GM23338 (cell line): ENCODE results near the gene TERT. TPM values are rescaled to one million over a fixed set of nuclear protein-coding genes. Genes with fewer than 3 reads are reported as not detected.

Experiments
- ATAC-seq: fragments of 200-7000 bp; cut with Tn5 transposase; 3 replicates; pipeline ENCODE4 v1.9.1; 2020
- DNase-seq: peaks from one replicate; pipeline ENCODE4 v3.0.0-alpha.2; 2015; ENCODE audit warnings: low spot score
- H2AFZ ChIP-seq: fragments of 200-600 bp; sonication (generic); 2 replicates; pipeline ENCODE4 v1.8.0; 2016; ENCODE audit warnings: antibody characterized with exemption, mild to moderate bottlenecking, moderate library complexity
- H3F3A ChIP-seq: fragments of 200-600 bp; sonication (generic); replicated peaks from 2 replicates; pipeline ENCODE4 v1.8.0; 2017; ENCODE audit warnings: antibody characterized with exemption, mixed run types, low read depth
- H3K27ac ChIP-seq: fragments of 200-600 bp; sonication (generic); 2 replicates; pipeline ENCODE4 v1.6.1; 2016; ENCODE audit warnings: low read depth
- H3K27me3 ChIP-seq: fragments of 200-600 bp; sonication (generic); 2 replicates; pipeline ENCODE4 v1.8.0; 2016; ENCODE audit warnings: mild to moderate bottlenecking, mixed run types, moderate library complexity; ENCODE audit not compliant: insufficient read depth
- H3K36me3 ChIP-seq: fragments of 200-600 bp; sonication (generic); 2 replicates; pipeline ENCODE4 v1.8.0; 2016; ENCODE audit warnings: mild to moderate bottlenecking; ENCODE audit not compliant: insufficient read depth
- H3K4me1 ChIP-seq: fragments of 200-600 bp; sonication (generic); 2 replicates; pipeline ENCODE4 v1.8.0; 2016; ENCODE audit warnings: mild to moderate bottlenecking, moderate library complexity; ENCODE audit not compliant: insufficient read depth
- H3K4me2 ChIP-seq: fragments of 200-600 bp; sonication (generic); 2 replicates; pipeline ENCODE4 v1.7.1; 2017; ENCODE audit warnings: mixed run types
- H3K4me3 ChIP-seq: fragments of 200-600 bp; sonication (generic); 2 replicates; pipeline ENCODE4 v1.6.1; 2016; ENCODE audit warnings: mixed run types
- H3K79me2 ChIP-seq: fragments of 200-600 bp; sonication (generic); replicated peaks from 2 replicates; pipeline ENCODE4 v1.8.0; 2017; ENCODE audit warnings: mild to moderate bottlenecking; ENCODE audit not compliant: insufficient read depth
- H3K9me2 ChIP-seq: fragments of 200-600 bp; sonication (generic); 2 replicates; pipeline ENCODE4 v1.8.0; 2017; ENCODE audit not compliant: insufficient read depth
- H4K20me1 ChIP-seq: fragments of 200-600 bp; sonication (generic); replicated peaks from 2 replicates; pipeline ENCODE4 v1.8.0; 2017; ENCODE audit warnings: mild to moderate bottlenecking; ENCODE audit not compliant: insufficient read depth
- H3K27ac Mint-ChIP-seq: 2 replicates; pipeline ENCODE4 v1.8.0; 2020; ENCODE audit warnings: inconsistent platforms, mild to moderate bottlenecking, moderate library complexity, mixed read lengths
- H3K27me3 Mint-ChIP-seq: 3 replicates; pipeline ENCODE4 v1.8.0; 2022; ENCODE audit warnings: low read depth, mild to moderate bottlenecking, moderate library complexity, mixed read lengths, inconsistent platforms; ENCODE audit not compliant: insufficient read depth, poor library complexity
- H3K36me3 Mint-ChIP-seq: 3 replicates; pipeline ENCODE4 v1.8.0; 2021; ENCODE audit warnings: low read depth, mild to moderate bottlenecking, inconsistent platforms, moderate library complexity, mixed read lengths
- H3K4me1 Mint-ChIP-seq: 3 replicates; pipeline ENCODE4 v1.8.0; 2020; ENCODE audit warnings: mild to moderate bottlenecking, inconsistent platforms, mixed read lengths
- H3K4me3 Mint-ChIP-seq: 3 replicates; pipeline ENCODE4 v1.8.0; 2021; ENCODE audit warnings: moderate library complexity, mild to moderate bottlenecking, inconsistent platforms, mixed read lengths
- H3K9me3 Mint-ChIP-seq: 3 replicates; pipeline ENCODE4 v1.8.0; 2020; ENCODE audit warnings: moderate library complexity, mild to moderate bottlenecking, inconsistent platforms, mixed read lengths
- CREB1 ChIP-seq: fragments of 250-450 bp; sonication (Bioruptor Pico); IDR thresholded peaks from 2 replicates; pipeline ENCODE4 v1.5.0; 2020; ENCODE audit warnings: low read depth, mild to moderate bottlenecking, moderate library complexity
- CTCF ChIP-seq, 2 experiments: fragments of 200-600 bp in 1 of 2; sonication (generic) in 1 of 2; conservative IDR thresholded peaks; 2 replicates each; pipeline versions ENCODE4 v1.5.1 to v1.6.1; 2016 to 2017; ENCODE audit warnings: antibody characterized with exemption in 2 of 2, low read depth in 2 of 2, mild to moderate bottlenecking in 2 of 2, moderate library complexity in 1 of 2
- ETS1 ChIP-seq: IDR thresholded peaks from 2 replicates; pipeline ENCODE4 v1.6.1; 2016; ENCODE audit warnings: antibody characterized with exemption
- EZH2 ChIP-seq: fragments of 200-600 bp; sonication (generic); IDR thresholded peaks from one replicate; pipeline ENCODE4 v1.8.0; 2017; ENCODE audit warnings: antibody characterized with exemption, mild to moderate bottlenecking, low read depth; ENCODE audit not compliant: unreplicated experiment
- EZH2phosphoT487 ChIP-seq: fragments of 200-600 bp; sonication (generic); IDR thresholded peaks from one replicate; pipeline ENCODE4 v1.8.1; 2018; ENCODE audit warnings: antibody characterized with exemption; ENCODE audit not compliant: unreplicated experiment
- JUNB ChIP-seq: IDR thresholded peaks from one replicate; pipeline ENCODE4 v1.6.1; 2016; ENCODE audit warnings: antibody characterized with exemption; ENCODE audit not compliant: unreplicated experiment
- NANOG ChIP-seq: IDR thresholded peaks from 2 replicates; pipeline ENCODE4 v1.6.1; 2016; ENCODE audit warnings: antibody characterized with exemption, borderline replicate concordance
- POLR2AphosphoS5 ChIP-seq: IDR thresholded peaks from 2 replicates; pipeline ENCODE4 v1.6.1; 2016; ENCODE audit warnings: antibody characterized with exemption, low read depth
- REST ChIP-seq: IDR thresholded peaks from one replicate; pipeline ENCODE4 v1.6.1; 2018; ENCODE audit warnings: antibody characterized with exemption; ENCODE audit not compliant: unreplicated experiment
- STAT1 ChIP-seq: IDR thresholded peaks from one replicate; pipeline ENCODE4 v1.6.1; 2016; ENCODE audit warnings: antibody characterized with exemption; ENCODE audit not compliant: unreplicated experiment
- ZNF114 ChIP-seq: fragments of 250-450 bp; sonication (Bioruptor Pico); IDR thresholded peaks from 2 replicates; pipeline ENCODE4 v1.5.0; 2020; ENCODE audit warnings: mild to moderate bottlenecking, moderate library complexity
- ZNF331 ChIP-seq: fragments of 250-450 bp; sonication (Bioruptor Pico); IDR thresholded peaks from 2 replicates; pipeline ENCODE4 v1.5.0; 2020; ENCODE audit warnings: low read depth, mild to moderate bottlenecking, moderate library complexity
- polyA plus RNA-seq: library from polyadenylated mRNA; unstranded; fragments of >200 nt; fragmentation: Nextera tagmentation; extraction: Ambion mirVana; gene quantifications from 2 replicates; pipeline ENCODE4 v1.2.1, GENCODE V29; 2016
- total RNA-seq: library from RNA; depleted of rRNA; stranded (reverse); fragments of >200 nt; shearing (Covaris generic); gene quantifications from 2 replicates; pipeline ENCODE4 v1.2.3, GENCODE V29; 2014

Gene TERT
- total and polyA plus RNA-seq, 2 experiments from 2014 or later = 9.8 to 46.4 TPM

- TF ChIP-seq REST (no peak), CTCF (conservative IDR thresholded peaks at IDR 0.05; ENCODE audit: low read depth in 2 of 2) (no peak)
These were observed 3.2 kb upstream of the TERT start (continued) for GRCh38 chr5:1298067-1298551.

- H3K4me3 Mint-ChIP-seq = no peak overlapping the region
- Histone ChIP-seq H3K9me2 (no peaks in the 10 kb centered on the region), H2AFZ (no peak overlapping the region), H3K36me3 (no peaks in the 10 kb centered on the region), H3F3A (0 out of 2 replicates have a peak, but pooled peaks cover 3% of the 10 kb centered on the region), H3K4me1 (peaks cover 5% of the 10 kb centered on the region; the same call in 1 of the 2 replicates), H3K27me3 (peaks cover 9% of the 10 kb centered on the region), H3K27ac (no peak overlapping the region), H3K79me2 (peaks cover 13% of the 10 kb centered on the region), H3K4me3 (no peak overlapping the region), H3K4me2 (no peak overlapping the region), H4K20me1 (no peaks in the 10 kb centered on the region)
- peaks cover 13% of the 10 kb centered on the region for H3K27me3 Mint-ChIP-seq
- H3K4me1 Mint-ChIP-seq = peaks cover 5% of the 10 kb centered on the region; the same call in 2 of the 3 replicates
- no peak overlapping the region for H3K27ac Mint-ChIP-seq
- no peak for DNase-seq
- peaks cover 4% of the 10 kb centered on the region; the same call in 1 of the 3 replicates for H3K36me3 Mint-ChIP-seq
- no peak for ATAC-seq
- no peaks in the 10 kb centered on the region for H3K9me3 Mint-ChIP-seq
- TF ChIP-seq CREB1 (CRISPR knock-in tag) (no peak), EZH2 (no peak), POLR2AphosphoS5 (no peak), NANOG (no peak), EZH2phosphoT487 (no peak), ZNF114 (CRISPR knock-in tag) (no peak), ETS1 (no peak), JUNB (no peak), ZNF331 (CRISPR knock-in tag) (no peak), STAT1 (no peak), CTCF (conservative IDR thresholded peaks at IDR 0.05; ENCODE audit: low read depth in 2 of 2) (no peak)
These were observed 2.4 kb upstream of the TERT start for GRCh38 chr5:1297243-1297642.
